HG03354 (cell line): ENCODE results near the gene PSMG2.
A peak's percentile ranks its signal among the peaks of the same experiment; 100 is the strongest.
"Not testable (repeated sequence)": the region's sequence is repeated elsewhere in the genome, so short reads cannot be mapped to it uniquely, and the experiment has no call there.

Experiments used
- ATAC-seq: cut with Tn5 transposase; IDR thresholded peaks from one replicate; pipeline ENCODE4 v1.9.1; 2021; ENCODE audit warnings: mild to moderate bottlenecking; ENCODE audit not compliant: unreplicated experiment, poor library complexity, severe bottlenecking

Gene PSMG2

GRCh38 chr18:12721495-12722275 is 18.8 kb downstream of the PSMG2 start:
- ATAC-seq: no peak

- ATAC-seq: no peak
Observed at GRCh38 chr18:12722731-12723130, 19.9 kb downstream of the PSMG2 start.

GRCh38 chr18:12726331-12726730 is 23.5 kb downstream of the PSMG2 start:
- ATAC-seq: no peak

GRCh38 chr18:12726774-12727550 is 24.1 kb downstream of the PSMG2 start:
- ATAC-seq: no peak

DNA sequence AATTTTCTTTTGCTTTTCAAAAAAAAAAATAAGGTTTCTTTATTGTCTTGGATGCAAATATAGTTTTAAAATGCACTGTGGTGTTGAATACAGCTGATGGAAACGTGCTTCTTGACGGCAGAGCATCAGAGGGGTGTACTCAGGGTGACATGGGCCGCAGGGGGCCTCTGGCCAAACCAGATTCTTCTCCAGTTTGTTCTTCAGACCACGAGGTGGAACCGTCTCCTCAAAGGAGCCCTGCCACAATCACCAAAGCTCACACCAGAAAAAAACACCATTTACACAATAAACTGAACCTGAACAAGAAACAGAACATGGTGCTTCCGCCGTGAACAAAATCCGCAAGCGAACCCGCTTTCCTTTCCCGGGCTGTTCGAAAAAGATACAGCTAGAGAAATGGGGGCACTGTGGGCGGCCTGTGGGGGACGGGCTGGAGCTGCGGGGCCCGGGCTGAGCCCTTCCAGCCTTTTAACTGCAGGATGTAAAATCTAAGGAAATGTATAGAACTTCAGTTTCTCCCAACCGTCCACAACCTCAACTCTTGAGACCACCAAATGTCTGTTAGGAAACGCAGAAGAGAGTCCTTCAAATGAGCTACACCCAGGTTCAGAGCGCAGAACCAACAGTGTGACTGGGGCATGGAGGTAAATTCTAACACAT is 34.5 kb downstream of the PSMG2 start:
- ATAC-seq: no peak

DNA sequence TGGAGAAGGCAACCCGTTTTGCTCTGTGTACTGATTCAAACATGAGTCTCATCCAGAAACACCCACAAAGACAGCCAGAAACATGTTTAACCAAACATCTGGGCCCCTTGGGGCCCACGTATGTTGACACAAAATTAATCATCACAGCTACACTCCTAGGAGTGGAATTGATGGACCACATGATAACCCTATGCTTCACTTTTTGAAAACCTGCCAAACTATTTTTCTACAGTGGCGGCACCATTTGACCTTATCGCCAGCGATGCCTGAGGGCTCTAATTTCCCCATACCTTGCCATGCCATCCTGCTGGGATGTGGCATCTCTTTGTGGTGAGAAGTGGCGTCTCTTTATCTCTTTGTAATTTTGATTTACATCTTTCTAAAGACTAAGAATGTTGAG is 38.5 kb downstream of the PSMG2 start:
- ATAC-seq: no peak

DNA sequence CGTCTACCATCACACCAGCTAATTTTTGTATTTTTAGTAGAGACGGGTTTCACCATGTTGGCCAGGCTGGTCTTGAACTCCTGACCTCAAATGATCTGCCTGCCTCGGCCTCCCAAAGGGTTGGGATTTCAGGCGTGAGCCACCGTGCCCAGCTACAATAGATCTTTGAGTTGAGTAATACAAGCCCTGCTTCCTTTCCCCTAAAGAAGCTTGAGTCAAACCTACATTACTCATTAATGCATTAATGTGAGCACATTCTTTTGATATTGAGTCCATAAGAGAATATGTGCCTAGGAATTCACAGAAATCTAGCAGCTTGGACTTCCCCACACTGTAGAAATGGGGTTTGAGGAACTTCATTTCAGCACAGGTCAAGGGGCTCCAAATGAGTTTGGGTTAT is 39.6 kb downstream of the PSMG2 start:
- no peak for ATAC-seq

DNA sequence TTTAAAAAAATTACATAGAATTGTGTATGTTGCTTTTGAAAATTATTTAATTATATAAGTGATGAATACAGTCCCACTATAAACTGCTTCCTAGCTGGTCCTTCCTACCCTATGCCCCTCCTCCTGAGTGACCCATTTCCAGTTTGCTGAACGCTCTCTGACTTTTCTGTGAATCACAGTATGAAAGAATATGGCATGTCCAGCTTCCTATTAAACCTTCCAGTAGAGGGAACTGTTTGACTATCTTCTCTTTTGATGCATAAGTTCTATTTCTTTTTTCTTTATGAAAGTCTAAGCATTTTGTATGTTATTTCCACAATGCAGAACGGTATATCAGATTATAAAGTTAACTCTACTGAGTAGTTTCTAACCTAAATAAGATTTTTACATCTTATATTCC is 41.3 kb downstream of the PSMG2 start:
- no peak for ATAC-seq

DNA sequence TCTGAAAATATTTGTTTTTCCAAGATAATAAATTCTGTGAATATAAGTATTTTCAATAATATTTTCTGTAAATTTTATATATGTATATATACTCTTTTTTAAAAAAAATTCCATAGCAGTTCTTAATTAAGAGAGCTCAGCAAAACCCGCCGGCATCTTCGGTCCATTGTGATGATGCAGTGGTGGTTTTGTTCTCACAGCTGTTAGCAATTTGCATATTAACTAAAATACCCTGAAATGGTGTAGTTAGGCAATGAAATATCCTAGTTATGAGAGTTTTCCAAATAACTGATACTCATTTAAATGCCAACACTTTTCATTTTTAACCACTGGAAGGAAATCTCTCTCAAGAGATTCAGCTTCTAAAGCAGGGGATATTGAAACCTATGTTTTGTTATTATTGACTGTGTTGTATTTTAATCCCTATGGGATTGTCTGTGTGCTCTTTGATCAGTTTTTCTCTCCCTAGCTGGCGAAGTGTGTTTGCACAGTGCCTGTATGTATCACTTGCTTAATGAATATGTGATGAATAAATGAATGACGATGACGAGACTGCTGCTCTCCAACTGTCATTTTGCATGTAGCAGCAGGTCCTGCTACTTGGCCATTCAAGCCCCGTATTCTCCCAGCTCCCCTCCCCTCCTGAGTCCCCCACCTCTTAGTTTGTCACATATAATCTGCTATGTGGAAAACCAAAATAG is 42.4 kb downstream of the PSMG2 start:
- no peak for ATAC-seq

DNA sequence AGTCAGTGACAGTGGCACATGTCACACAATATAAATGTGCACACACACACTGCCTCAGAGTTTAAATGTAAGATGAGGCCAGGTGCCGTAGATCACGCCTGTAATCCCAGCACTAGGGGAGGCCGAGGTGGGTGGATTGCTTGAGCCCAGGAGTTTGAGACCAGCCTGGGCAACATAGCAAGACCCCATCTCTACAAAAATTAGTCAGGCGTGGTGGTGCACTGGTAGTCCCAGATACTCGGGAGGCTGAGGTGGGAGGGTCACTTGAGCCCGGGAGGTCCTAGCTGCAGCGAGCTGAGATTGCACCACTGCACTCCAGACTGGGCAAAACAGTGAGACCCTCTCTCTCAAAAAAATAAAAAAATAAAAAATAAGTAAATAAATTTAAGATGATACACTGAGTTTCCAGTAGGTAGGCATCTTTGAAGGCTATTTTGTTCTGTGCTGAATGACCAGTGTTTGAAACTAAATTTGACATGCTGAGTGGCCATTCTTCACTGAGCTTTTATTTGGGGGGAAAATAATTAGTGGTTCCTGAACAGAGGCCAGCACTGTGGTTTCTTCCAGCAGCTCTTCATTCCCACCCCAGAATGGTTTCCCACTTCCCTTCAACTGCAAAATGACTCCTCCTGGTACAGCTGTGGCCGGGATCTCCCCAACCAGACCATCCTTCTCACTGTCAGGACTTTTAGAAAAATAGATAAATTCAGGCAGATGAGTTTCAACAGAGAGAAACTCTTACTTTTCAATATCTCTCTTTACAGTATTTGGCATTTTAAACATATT is 44.9 kb downstream of the PSMG2 start:
- no peak for ATAC-seq

DNA sequence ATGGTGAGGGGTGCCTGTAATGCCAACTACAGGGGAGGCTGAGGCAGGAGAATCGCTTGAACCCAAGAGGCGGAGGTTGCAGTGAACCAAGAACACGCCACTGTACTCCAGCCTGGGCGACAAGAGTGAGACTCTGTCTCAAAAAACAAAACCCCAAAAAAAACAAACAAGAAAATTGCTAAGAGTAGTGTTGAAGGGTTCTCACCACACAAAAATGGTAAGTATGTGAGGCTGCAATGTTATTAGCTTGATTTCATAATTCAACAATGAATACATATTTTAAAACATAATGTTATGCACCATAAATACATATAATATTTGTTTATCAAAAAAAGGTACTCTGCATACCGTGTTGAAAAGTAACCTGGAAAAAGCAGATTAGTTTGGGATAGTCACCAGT is 45.8 kb downstream of the PSMG2 start:
- no peak for ATAC-seq

GRCh38 chr18:12749121-12749520 is 46.3 kb downstream of the PSMG2 start:
- no peak for ATAC-seq

DNA sequence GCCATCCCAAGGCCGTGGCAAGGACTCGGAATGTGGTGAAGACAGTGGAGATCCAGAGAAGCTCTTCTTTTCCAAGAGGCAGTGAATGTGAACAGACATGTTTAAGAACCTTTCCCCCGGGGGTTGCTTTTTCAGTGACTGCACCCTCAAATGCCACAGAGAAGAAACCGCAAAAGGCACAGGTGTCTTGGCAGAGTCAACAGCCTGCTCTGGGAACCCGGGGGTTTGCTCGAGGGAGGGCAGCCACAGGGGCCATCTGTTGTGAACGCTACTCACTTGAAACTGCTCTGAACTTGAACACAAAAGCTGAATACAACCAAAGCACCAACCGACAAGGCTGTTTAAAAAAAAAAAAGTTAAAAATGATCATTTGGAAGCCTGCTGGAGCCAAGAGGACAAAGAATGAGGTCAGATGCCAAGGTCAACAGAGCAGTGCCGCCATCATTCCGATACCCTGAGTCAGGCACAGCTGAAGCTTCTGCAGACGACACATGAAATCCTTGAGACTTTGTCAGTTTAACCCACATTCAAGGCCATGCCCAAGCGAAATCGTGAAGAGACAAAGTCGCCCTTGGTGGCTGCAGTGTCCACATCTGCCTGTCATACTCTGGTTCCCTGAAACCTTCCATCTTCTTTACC is 47.4 kb downstream of the PSMG2 start:
- peak; percentile 62 for ATAC-seq

DNA sequence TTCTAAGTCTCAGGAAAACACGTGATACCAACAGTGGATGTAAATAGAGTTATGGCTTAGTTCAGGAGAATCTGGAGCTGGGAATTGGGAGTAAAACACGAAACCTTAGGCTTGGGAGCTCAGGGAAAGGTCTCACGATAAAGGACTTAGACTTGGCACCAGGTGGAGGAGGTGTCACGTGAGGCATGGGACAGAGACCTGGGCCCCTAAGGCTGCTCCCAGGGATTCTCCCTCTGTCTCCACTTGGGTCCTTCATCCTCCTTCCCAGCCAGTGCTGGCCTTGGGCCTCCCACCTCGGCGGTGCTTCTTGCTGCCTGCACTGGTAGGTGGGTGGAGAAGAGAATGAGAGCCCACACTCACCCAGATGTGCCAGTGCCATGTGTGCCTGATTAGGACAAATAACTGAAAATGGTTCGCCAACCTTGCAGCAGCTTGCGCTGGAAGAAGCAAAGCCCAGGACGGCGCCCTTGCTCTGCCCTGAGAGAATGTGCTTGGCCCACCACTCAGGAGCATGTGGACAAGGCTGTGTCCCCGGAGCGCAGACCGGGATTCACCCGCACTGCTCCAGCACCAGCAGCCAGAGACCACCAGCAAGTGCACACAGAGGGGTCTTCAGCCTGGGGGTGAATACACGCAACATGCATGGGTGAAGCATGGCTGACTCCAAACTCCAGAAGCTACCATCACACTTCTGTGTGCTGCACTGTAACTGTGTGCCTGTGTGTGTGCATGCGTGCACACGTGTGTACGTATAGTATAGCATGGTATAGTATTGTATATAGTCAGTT is 48.1 kb downstream of the PSMG2 start:
- no peak for ATAC-seq

DNA sequence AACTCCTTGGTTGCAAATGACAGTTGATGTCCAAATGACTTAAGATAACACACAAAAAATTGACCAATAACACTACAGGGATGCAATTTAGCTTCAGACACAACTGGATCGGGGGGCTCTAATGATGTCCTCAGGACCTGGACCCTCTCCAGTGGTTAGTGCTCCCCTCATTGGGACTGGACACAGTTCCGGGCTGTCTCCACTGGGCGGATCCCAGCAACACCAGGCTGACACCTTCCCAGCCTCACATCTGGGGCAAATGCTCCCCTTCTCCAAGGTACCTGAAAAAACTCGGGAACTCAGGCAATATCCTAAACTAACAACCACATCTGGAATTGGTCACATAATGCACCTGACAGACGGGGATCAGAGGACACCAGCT is 48.7 kb downstream of the PSMG2 start:
- ATAC-seq: no peak

DNA sequence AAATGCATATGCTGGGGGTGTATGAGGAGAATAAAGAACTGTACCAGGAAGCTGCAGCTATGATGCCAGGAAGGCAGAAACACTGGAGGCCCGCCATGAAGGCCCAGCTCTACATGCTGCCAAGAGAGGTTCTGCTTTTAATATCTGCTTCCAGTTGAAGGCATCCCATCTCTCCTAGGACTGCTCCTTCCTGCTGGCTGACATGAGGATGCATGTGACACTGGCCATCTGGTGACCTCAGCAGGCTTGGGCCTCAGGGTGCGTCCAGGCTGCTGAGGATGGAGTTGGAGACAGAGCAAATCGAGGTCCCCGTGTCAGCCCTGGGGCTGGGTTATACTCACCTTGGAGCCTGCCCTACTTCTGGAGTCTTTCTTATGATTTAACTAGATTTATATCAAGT is 49.0 kb downstream of the PSMG2 start:
- ATAC-seq: no peak

DNA sequence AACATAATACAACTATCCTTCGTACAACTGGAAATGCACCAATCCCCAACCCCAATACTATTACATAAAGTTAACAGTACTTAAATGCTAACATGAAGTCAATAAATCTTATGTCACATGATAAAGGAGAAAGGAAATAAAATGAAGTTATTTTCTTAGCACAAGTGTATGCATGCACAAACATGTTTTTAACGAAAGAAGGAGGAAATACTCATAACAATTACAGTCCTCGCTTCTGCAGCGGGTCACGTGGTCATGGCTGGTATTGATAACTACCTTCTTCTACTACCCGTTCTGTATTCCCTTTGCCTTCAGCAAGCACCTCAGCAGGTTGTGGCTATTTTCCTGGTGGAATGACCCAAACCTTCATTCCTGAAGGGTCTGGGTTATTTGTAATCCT is 51.7 kb downstream of the PSMG2 start:
- no peak for ATAC-seq

DNA sequence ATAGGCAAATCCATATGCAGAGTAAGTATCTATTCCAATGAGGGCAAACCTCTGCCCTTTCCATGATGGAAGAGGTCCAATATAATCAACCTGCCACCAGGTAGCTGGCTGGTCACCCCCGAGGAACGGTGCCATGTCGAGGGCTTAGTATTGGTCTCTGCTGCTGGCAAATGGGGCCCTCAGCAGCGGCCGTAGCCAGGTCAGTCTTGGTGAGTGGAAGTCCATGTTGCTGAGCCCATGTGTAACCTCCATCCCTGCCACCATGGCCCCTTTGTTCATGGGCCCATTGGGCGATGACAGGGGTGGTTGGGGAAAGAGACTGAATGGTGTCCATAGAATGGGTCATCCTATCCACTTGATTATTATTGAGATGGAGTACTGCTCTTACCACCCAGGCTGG is 52.8 kb downstream of the PSMG2 start:
- ATAC-seq: not testable (repeated sequence)
